ENCODE results near the gene CFAP99. TPM values are rescaled to one million over a fixed set of nuclear protein-coding genes. Genes with fewer than 3 reads are reported as not detected.

Gene CFAP99
- total RNA-seq, 3 donors from 2014 or later = not detected

DNA sequence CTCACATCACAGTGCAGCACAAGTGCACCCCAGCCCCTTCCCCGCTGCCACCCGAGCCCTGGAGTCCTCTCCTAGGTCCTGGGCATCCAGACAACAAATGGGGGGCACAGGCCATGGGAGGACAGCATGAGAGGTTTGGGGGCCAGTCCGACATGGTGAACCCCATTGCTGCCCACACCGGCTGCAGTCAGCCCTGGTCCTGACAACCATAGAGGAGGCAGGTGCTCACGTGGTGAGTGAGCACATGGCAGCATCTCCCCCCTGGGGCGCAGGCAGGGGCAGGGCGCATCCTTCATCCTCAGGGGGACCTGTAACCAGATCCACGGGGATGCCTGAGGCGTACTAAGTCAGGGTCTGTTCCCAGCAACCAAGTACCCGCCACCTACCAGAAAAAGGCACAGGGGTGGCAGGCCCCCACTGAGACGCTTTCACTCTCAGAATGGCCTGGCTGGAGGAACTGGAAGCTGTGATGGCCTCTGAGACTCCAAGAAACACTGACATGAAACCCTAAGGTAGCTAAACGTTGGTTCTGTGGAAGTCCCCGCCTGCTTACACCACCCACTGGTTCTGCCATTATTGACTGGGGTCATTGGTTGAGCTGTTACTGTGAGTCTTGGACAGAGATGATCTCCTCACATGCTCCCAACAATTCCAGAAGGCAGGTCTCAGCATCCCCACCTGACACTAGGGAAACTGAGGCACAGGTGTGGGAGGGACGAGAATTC, 6.8 kb upstream of the CFAP99 start:
- no peak for DNase-seq
- peaks cover 4% of the 10 kb centered on the region for H3K27me3 Mint-ChIP-seq (ENCODE audit: low read depth)
- no peaks in the 10 kb centered on the region for H3K36me3 Mint-ChIP-seq (ENCODE audit: insufficient read depth)
- H3K4me3 Mint-ChIP-seq = peak overlapping the region; percentile 67
- H3K9me3 Mint-ChIP-seq = no peaks in the 10 kb centered on the region
- no peak for ATAC-seq
- H3K4me1 Mint-ChIP-seq (ENCODE audit: low read depth) = peaks cover 76% of the 10 kb centered on the region

GRCh38 chr4:2412534-2412884, 6.2 kb upstream of the CFAP99 start:
- peak; percentile 64 to 68 for ATAC-seq
- H3K36me3 Mint-ChIP-seq (ENCODE audit: insufficient read depth) = no peaks in the 10 kb centered on the region
- H3K4me1 Mint-ChIP-seq (ENCODE audit: low read depth) = peaks cover 73% of the 10 kb centered on the region
- H3K4me3 Mint-ChIP-seq = peak overlapping the region; percentile 67
- peaks cover 4% of the 10 kb centered on the region for H3K27me3 Mint-ChIP-seq (ENCODE audit: low read depth)
- DNase-seq = peak; percentile 49
- H3K9me3 Mint-ChIP-seq = no peaks in the 10 kb centered on the region

GRCh38 chr4:2412885-2413716, 5.7 kb upstream of the CFAP99 start:
- peak overlapping the region; percentile 67 for H3K4me3 Mint-ChIP-seq
- H3K36me3 Mint-ChIP-seq (ENCODE audit: insufficient read depth) = no peaks in the 10 kb centered on the region
- DNase-seq (peak; percentile 75), ATAC-seq (peak; percentile 75 to 77)
- peaks cover 5% of the 10 kb centered on the region for H3K27me3 Mint-ChIP-seq (ENCODE audit: low read depth)
- peaks cover 68% of the 10 kb centered on the region for H3K4me1 Mint-ChIP-seq (ENCODE audit: low read depth)
- no peaks in the 10 kb centered on the region for H3K9me3 Mint-ChIP-seq

DNA sequence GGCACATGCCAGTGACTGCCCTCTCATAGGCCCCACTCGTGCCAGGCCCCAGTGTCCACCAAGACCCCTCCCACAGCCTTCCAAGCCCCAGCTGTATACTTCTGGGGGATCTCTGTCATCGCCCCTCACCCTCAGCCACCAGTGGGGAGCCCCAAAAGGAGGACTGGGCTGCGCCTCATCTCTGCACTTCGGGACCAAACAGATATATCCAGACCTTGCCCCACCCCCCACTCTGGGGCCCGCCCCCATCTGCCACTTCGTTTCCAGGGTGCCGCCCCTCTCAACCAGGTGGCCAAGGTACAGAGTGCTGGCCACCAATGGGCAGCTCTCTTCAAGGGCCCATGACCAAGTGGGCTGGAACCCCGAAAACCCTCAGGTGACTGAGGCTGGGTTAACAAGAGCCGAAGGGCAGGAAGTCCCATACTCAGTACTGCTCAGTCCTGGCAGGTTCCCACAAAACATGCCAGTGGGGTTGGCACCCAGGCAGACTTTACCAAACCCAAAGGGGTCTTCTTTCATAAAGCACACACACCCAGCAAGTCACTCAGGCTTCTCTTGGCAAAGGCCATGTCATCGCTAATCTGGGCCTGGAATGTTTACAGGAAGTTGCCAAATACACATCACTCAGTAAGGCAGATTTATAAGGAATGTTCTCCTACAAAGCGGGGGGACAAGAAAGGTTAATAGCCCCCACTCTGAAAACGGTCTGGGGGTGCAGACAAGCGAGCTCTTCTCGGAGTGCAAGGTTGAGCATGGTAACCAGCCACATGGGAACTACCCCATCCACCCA, 4.7 kb upstream of the CFAP99 start:
- Mint-ChIP-seq H3K4me3 (peak overlapping the region; percentile 67), H3K9me3 (no peaks in the 10 kb centered on the region), H3K36me3 (ENCODE audit: insufficient read depth) (no peaks in the 10 kb centered on the region), H3K4me1 (ENCODE audit: low read depth) (peaks cover 60% of the 10 kb centered on the region), H3K27me3 (ENCODE audit: low read depth) (peaks cover 5% of the 10 kb centered on the region)
- ATAC-seq = no peak
- no peak for DNase-seq

DNA sequence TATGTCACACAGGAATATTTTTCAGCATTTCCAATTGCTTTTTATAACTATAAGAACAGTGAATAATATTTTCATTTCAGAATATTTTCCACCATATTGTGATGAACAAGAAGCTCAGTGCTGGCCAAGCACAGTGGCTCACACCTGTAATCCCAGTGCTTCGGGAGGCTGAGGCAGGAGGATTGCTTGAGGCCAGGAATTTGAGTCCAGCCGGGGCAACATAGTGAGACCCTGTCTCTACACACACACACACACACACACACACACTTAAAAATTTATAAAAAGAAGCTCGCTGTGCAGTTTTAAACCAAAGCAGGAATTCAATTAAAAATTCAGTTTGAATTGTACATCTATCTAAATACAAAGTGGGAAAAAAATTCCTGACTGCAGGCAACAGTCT, 3.5 kb upstream of the CFAP99 start:
- Mint-ChIP-seq H3K4me1 (ENCODE audit: low read depth) (peaks cover 70% of the 10 kb centered on the region), H3K4me3 (no peak overlapping the region), H3K27me3 (ENCODE audit: low read depth) (peaks cover 8% of the 10 kb centered on the region), H3K36me3 (ENCODE audit: insufficient read depth) (no peaks in the 10 kb centered on the region), H3K9me3 (no peaks in the 10 kb centered on the region)
- no peak for ATAC-seq
- no peak for DNase-seq

GRCh38 chr4:2415881-2416563, 2.7 kb upstream of the CFAP99 start:
- Mint-ChIP-seq H3K9me3 (no peaks in the 10 kb centered on the region), H3K4me3 (peak overlapping the region; percentile 78), H3K27me3 (ENCODE audit: low read depth) (peaks cover 9% of the 10 kb centered on the region), H3K4me1 (ENCODE audit: low read depth) (peaks cover 66% of the 10 kb centered on the region), H3K36me3 (ENCODE audit: insufficient read depth) (no peaks in the 10 kb centered on the region)
- no peak for DNase-seq
- no peak for ATAC-seq

DNA sequence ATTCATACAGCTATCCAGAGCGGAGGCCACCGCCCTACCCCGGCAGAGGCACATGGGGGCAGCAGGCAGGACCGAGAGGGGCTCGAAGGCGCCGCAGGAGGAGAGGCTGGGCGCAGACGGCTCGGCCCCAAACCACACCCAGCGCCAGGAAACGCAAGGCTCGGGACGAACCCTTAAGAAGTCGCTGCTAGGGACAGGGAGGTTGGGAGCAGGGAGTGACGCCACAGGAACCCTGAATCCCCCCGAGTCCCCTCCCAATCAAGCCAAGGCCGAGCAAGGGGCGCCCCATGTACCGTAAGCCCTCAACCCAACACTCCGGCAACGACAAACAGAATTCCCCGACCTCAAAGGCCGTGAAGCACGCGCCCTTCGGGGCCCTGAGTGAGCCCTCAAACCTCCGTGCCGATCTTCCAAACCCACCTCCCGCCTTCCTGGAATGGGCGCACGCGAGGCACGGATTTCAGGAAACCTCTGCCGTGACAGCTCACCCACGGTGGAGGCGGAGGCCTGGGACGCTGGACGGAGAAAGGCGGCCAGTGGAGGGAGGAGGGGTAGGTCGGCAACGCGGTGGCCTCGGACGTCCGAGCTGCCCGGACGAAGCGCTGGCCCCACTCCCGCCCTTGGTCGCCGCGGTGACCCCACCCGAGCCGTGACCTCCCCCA, 2.1 kb upstream of the CFAP99 start:
- Mint-ChIP-seq H3K4me1 (ENCODE audit: low read depth) (peaks cover 60% of the 10 kb centered on the region), H3K36me3 (ENCODE audit: insufficient read depth) (no peaks in the 10 kb centered on the region), H3K4me3 (peak overlapping the region; percentile 78), H3K27me3 (ENCODE audit: low read depth) (peaks cover 9% of the 10 kb centered on the region), H3K9me3 (no peaks in the 10 kb centered on the region)
- ATAC-seq = no peak
- no peak for DNase-seq

GRCh38 chr4:2417226-2417764, 1.5 kb upstream of the CFAP99 start:
- no peak for ATAC-seq
- Mint-ChIP-seq H3K27me3 (ENCODE audit: low read depth) (peaks cover 13% of the 10 kb centered on the region), H3K4me1 (ENCODE audit: low read depth) (peaks cover 54% of the 10 kb centered on the region), H3K4me3 (peak overlapping the region; percentile 87), H3K36me3 (ENCODE audit: insufficient read depth) (no peaks in the 10 kb centered on the region), H3K9me3 (no peaks in the 10 kb centered on the region)
- no peak for DNase-seq

DNA sequence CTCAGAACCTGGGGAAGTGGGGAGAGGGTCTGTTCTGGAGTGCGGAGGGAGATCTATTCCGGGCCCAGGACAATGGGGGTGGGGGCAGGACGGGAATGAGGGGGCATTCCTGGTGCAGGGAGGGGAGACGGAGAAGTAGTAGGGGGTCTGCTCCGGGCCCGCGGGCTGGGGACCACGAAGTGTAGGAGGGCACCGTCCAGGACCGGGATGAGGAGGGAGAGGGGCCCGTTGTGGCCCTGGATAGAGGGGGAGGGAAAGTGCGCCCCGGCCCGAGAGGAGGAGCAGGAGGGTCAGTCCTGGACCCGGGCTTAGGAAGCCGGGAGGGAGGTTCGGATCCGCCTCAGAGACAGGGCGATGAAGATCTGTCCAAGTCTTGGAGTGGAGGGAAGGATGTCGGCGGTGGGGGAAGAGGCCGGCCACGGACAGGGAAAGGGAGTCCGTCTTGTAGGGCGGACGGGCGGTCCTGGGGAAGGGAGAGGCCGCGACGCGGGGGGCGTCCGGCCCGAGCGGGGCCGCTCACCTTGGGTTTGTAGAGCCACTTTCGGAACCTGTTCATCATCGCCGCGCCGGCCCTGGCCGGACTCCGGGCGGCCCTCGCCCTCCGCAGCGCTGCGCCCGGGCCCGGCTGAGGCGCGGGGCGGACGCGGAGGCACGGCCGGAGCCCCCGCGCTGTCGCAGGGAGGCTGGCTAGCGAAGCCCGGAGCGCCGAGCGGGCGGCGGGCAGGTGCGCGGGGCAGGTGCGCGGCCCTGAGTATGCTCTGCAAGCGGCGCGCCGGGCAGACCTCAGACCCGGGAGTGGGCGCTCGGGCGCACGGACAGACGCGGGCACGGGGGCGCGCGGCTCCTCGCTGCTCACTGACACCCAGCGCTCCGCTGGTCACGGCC, 748 bp upstream of the CFAP99 start, which contains the start of gene ZFYVE28:
ZFYVE28 (minus strand) TSS at position 881 of the 885 bp plus-strand sequence; CDS start at position 559, 322 bp downstream.
- Mint-ChIP-seq H3K4me3 (peak within 1 kb of the TSS; percentile 94), H3K36me3 (ENCODE audit: insufficient read depth) (no peaks in the 10 kb centered on the region), H3K4me1 (ENCODE audit: low read depth) (peaks cover 46% of the 10 kb centered on the region), H3K9me3 (no peaks in the 10 kb centered on the region), H3K27me3 (ENCODE audit: low read depth) (peaks cover 18% of the 10 kb centered on the region)
- DNase-seq (no peak), ATAC-seq (no peak)

GRCh38 chr4:2419814-2420213, 1.1 kb downstream of the CFAP99 start:
- Mint-ChIP-seq H3K36me3 (ENCODE audit: insufficient read depth) (no peaks in the 10 kb centered on the region), H3K27me3 (ENCODE audit: low read depth) (peaks cover 21% of the 10 kb centered on the region)

GRCh38 chr4:2421928-2422327, 3.2 kb downstream of the CFAP99 start:
- DNase-seq (no peak), ATAC-seq (no peak)
- Mint-ChIP-seq H3K36me3 (ENCODE audit: insufficient read depth) (no peaks in the 10 kb centered on the region), H3K4me1 (ENCODE audit: low read depth) (peaks cover 15% of the 10 kb centered on the region), H3K27me3 (ENCODE audit: low read depth) (peaks cover 21% of the 10 kb centered on the region), H3K9me3 (no peaks in the 10 kb centered on the region), H3K4me3 (no peak overlapping the region)

More at GRCh38 chr4:2419814-2420213, 1.1 kb downstream of the CFAP99 start:
- ATAC-seq (no peak), DNase-seq (no peak)
- no peaks in the 10 kb centered on the region for H3K9me3 Mint-ChIP-seq
- H3K4me1 Mint-ChIP-seq (ENCODE audit: low read depth) = peaks cover 28% of the 10 kb centered on the region
- peak overlapping the region; percentile 94 for H3K4me3 Mint-ChIP-seq

DNA sequence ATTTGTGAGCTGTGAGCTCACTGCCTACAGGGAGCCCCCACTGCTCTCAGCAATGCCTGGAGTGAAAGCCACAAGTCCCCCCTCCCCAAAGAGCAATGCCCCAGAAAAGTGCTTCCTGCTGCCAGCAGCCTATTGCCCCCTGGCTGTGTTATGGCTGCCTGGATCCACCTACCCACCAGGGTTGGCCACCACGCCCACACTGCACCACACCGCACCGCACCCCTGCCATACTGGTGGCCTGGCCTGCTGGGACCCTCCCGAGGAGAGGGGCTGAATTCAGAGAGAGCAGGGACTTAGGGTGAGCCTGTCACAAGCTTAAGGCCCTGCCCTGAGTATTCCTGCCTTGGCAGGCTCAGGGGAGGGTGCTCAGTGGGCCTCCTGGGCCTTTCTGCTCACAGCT, 4.3 kb downstream of the CFAP99 start:
- Mint-ChIP-seq H3K4me3 (no peak overlapping the region), H3K9me3 (no peaks in the 10 kb centered on the region), H3K27me3 (ENCODE audit: low read depth) (peaks cover 19% of the 10 kb centered on the region), H3K4me1 (ENCODE audit: low read depth) (peaks cover 14% of the 10 kb centered on the region), H3K36me3 (ENCODE audit: insufficient read depth) (no peaks in the 10 kb centered on the region)
- ATAC-seq (no peak), DNase-seq (no peak)

All from activated T-cell treated with anti-CD3 and anti-CD28 coated beads, Interleukin-2, amount 50 U/mL, for 4 hours (primary cell).